ENCODE measurements around the gene TRIM10. TPM values are rescaled to one million over a fixed set of nuclear protein-coding genes. Genes with fewer than 3 reads are reported as not detected.

Gene TRIM10
- polyA plus RNA-seq, 2 donors: not detected

GRCh38 chr6:30154709-30155519 lies 6.1 kb downstream of the TRIM10 start:
- H3K4me1 ChIP-seq (ENCODE audit: control insufficient read depth in 2 of 2, insufficient read depth in 2 of 2, low read length in 1 of 2): no peaks in the 10 kb centered on the region
- H3K4me3 ChIP-seq (ENCODE audit: low read depth in 1 of 2, low read length in 2 of 2): no peak overlapping the region
- no peaks in the 10 kb centered on the region for H3K36me3 ChIP-seq (ENCODE audit: control insufficient read depth in 2 of 2, insufficient read depth in 2 of 2, low read length in 1 of 2)
- no peak overlapping the region for H3K27ac ChIP-seq (ENCODE audit: low read depth in 2 of 2, low read length in 1 of 2)
- no peaks in the 10 kb centered on the region for H3K27me3 ChIP-seq (ENCODE audit: control insufficient read depth in 1 of 2, insufficient read depth in 2 of 2, low read length in 2 of 2)
- WGBS, 2 donors: 50 to 58% methylated on average over 12 of the region's 12 CpGs
- H3K9me3 ChIP-seq (ENCODE audit: control insufficient read depth in 2 of 2, insufficient read depth in 1 of 2, low read depth in 1 of 2, low read length in 1 of 2): no peaks in the 10 kb centered on the region

- no peak overlapping the region for H3K4me3 ChIP-seq (ENCODE audit: low read depth in 1 of 2, low read length in 2 of 2)
- H3K36me3 ChIP-seq (ENCODE audit: control insufficient read depth in 2 of 2, insufficient read depth in 2 of 2, low read length in 1 of 2): no peaks in the 10 kb centered on the region
- H3K9me3 ChIP-seq (ENCODE audit: control insufficient read depth in 2 of 2, insufficient read depth in 1 of 2, low read depth in 1 of 2, low read length in 1 of 2): no peaks in the 10 kb centered on the region
- no peaks in the 10 kb centered on the region for H3K27me3 ChIP-seq (ENCODE audit: control insufficient read depth in 1 of 2, insufficient read depth in 2 of 2, low read length in 2 of 2)
- WGBS, 2 donors: 84 to 87% methylated on average over 17 of the region's 17 CpGs
- H3K27ac ChIP-seq (ENCODE audit: low read depth in 2 of 2, low read length in 1 of 2): no peak overlapping the region
- H3K4me1 ChIP-seq (ENCODE audit: control insufficient read depth in 2 of 2, insufficient read depth in 2 of 2, low read length in 1 of 2): no peaks in the 10 kb centered on the region
Measured at GRCh38 chr6:30154061-30154460, 7.0 kb downstream of the TRIM10 start.

GRCh38 chr6:30152910-30153610 lies 8.0 kb downstream of the TRIM10 start:
- H3K27me3 ChIP-seq (ENCODE audit: control insufficient read depth in 1 of 2, insufficient read depth in 2 of 2, low read length in 2 of 2): no peaks in the 10 kb centered on the region
- H3K9me3 ChIP-seq (ENCODE audit: control insufficient read depth in 2 of 2, insufficient read depth in 1 of 2, low read depth in 1 of 2, low read length in 1 of 2): no peaks in the 10 kb centered on the region
- H3K4me1 ChIP-seq (ENCODE audit: control insufficient read depth in 2 of 2, insufficient read depth in 2 of 2, low read length in 1 of 2): no peaks in the 10 kb centered on the region
- no peak overlapping the region for H3K4me3 ChIP-seq (ENCODE audit: low read depth in 1 of 2, low read length in 2 of 2)
- H3K27ac ChIP-seq (ENCODE audit: low read depth in 2 of 2, low read length in 1 of 2): no peak overlapping the region
- WGBS, 2 donors: 70 to 85% methylated on average over 3 of the region's 3 CpGs
- H3K36me3 ChIP-seq (ENCODE audit: control insufficient read depth in 2 of 2, insufficient read depth in 2 of 2, low read length in 1 of 2): no peaks in the 10 kb centered on the region

GRCh38 chr6:30152016-30152673 lies 8.9 kb downstream of the TRIM10 start:
- no peak overlapping the region for H3K4me3 ChIP-seq (ENCODE audit: low read depth in 1 of 2, low read length in 2 of 2)
- no peaks in the 10 kb centered on the region for H3K36me3 ChIP-seq (ENCODE audit: control insufficient read depth in 2 of 2, insufficient read depth in 2 of 2, low read length in 1 of 2)
- no peaks in the 10 kb centered on the region for H3K9me3 ChIP-seq (ENCODE audit: control insufficient read depth in 2 of 2, insufficient read depth in 1 of 2, low read depth in 1 of 2, low read length in 1 of 2)
- 59 to 61% methylated on average over 4 of the region's 4 CpGs for WGBS, 2 donors
- no peaks in the 10 kb centered on the region for H3K27me3 ChIP-seq (ENCODE audit: control insufficient read depth in 1 of 2, insufficient read depth in 2 of 2, low read length in 2 of 2)
- no peaks in the 10 kb centered on the region for H3K4me1 ChIP-seq (ENCODE audit: control insufficient read depth in 2 of 2, insufficient read depth in 2 of 2, low read length in 1 of 2)
- no peak overlapping the region for H3K27ac ChIP-seq (ENCODE audit: low read depth in 2 of 2, low read length in 1 of 2)

- Histone ChIP-seq H3K27ac (ENCODE audit: low read depth in 2 of 2, low read length in 1 of 2) (no peak overlapping the region), H3K27me3 (ENCODE audit: control insufficient read depth in 1 of 2, insufficient read depth in 2 of 2, low read length in 2 of 2) (no peaks in the 10 kb centered on the region), H3K4me3 (ENCODE audit: low read depth in 1 of 2, low read length in 2 of 2) (no peak overlapping the region), H3K4me1 (ENCODE audit: control insufficient read depth in 2 of 2, insufficient read depth in 2 of 2, low read length in 1 of 2) (no peaks in the 10 kb centered on the region), H3K36me3 (ENCODE audit: control insufficient read depth in 2 of 2, insufficient read depth in 2 of 2, low read length in 1 of 2) (no peaks in the 10 kb centered on the region), H3K9me3 (ENCODE audit: control insufficient read depth in 2 of 2, insufficient read depth in 1 of 2, low read depth in 1 of 2, low read length in 1 of 2) (no peaks in the 10 kb centered on the region)
- WGBS, 2 donors: 56 to 63% methylated on average over 3 of the region's 3 CpGs
Measured at GRCh38 chr6:30151580-30151979, 9.4 kb downstream of the TRIM10 start.

- 82 to 85% methylated on average over 10 of the region's 10 CpGs for WGBS, 2 donors
- Histone ChIP-seq H3K27ac (ENCODE audit: low read depth in 2 of 2, low read length in 1 of 2) (no peak overlapping the region), H3K4me1 (ENCODE audit: control insufficient read depth in 2 of 2, insufficient read depth in 2 of 2, low read length in 1 of 2) (no peaks in the 10 kb centered on the region), H3K9me3 (ENCODE audit: control insufficient read depth in 2 of 2, insufficient read depth in 1 of 2, low read depth in 1 of 2, low read length in 1 of 2) (no peaks in the 10 kb centered on the region), H3K4me3 (ENCODE audit: low read depth in 1 of 2, low read length in 2 of 2) (no peak overlapping the region), H3K27me3 (ENCODE audit: control insufficient read depth in 1 of 2, insufficient read depth in 2 of 2, low read length in 2 of 2) (no peaks in the 10 kb centered on the region), H3K36me3 (ENCODE audit: control insufficient read depth in 2 of 2, insufficient read depth in 2 of 2, low read length in 1 of 2) (no peaks in the 10 kb centered on the region)
Measured at GRCh38 chr6:30150671-30151395, 10.2 kb downstream of the TRIM10 start.

- no peaks in the 10 kb centered on the region for H3K36me3 ChIP-seq (ENCODE audit: control insufficient read depth in 2 of 2, insufficient read depth in 2 of 2, low read length in 1 of 2)
- no peaks in the 10 kb centered on the region for H3K4me1 ChIP-seq (ENCODE audit: control insufficient read depth in 2 of 2, insufficient read depth in 2 of 2, low read length in 1 of 2)
- H3K4me3 ChIP-seq (ENCODE audit: low read depth in 1 of 2, low read length in 2 of 2): no peak overlapping the region
- H3K27ac ChIP-seq (ENCODE audit: low read depth in 2 of 2, low read length in 1 of 2): no peak overlapping the region
- no peaks in the 10 kb centered on the region for H3K27me3 ChIP-seq (ENCODE audit: control insufficient read depth in 1 of 2, insufficient read depth in 2 of 2, low read length in 2 of 2)
- no peaks in the 10 kb centered on the region for H3K9me3 ChIP-seq (ENCODE audit: control insufficient read depth in 2 of 2, insufficient read depth in 1 of 2, low read depth in 1 of 2, low read length in 1 of 2)
- 67 to 70% methylated on average over 7 of the region's 7 CpGs for WGBS, 2 donors
Measured at GRCh38 chr6:30149858-30150550, 11.0 kb downstream of the TRIM10 start.

GRCh38 chr6:30149234-30149633 lies 11.8 kb downstream of the TRIM10 start:
- no peaks in the 10 kb centered on the region for H3K27me3 ChIP-seq (ENCODE audit: control insufficient read depth in 1 of 2, insufficient read depth in 2 of 2, low read length in 2 of 2)
- no peak overlapping the region for H3K27ac ChIP-seq (ENCODE audit: low read depth in 2 of 2, low read length in 1 of 2)
- no peak overlapping the region for H3K4me3 ChIP-seq (ENCODE audit: low read depth in 1 of 2, low read length in 2 of 2)
- no peaks in the 10 kb centered on the region for H3K9me3 ChIP-seq (ENCODE audit: control insufficient read depth in 2 of 2, insufficient read depth in 1 of 2, low read depth in 1 of 2, low read length in 1 of 2)
- no peaks in the 10 kb centered on the region for H3K36me3 ChIP-seq (ENCODE audit: control insufficient read depth in 2 of 2, insufficient read depth in 2 of 2, low read length in 1 of 2)
- H3K4me1 ChIP-seq (ENCODE audit: control insufficient read depth in 2 of 2, insufficient read depth in 2 of 2, low read length in 1 of 2): no peaks in the 10 kb centered on the region
- 58 to 61% methylated on average over 3 of the region's 3 CpGs for WGBS, 2 donors

- Histone ChIP-seq H3K4me1 (ENCODE audit: control insufficient read depth in 2 of 2, insufficient read depth in 2 of 2, low read length in 1 of 2) (no peaks in the 10 kb centered on the region), H3K27ac (ENCODE audit: low read depth in 2 of 2, low read length in 1 of 2) (no peak overlapping the region), H3K27me3 (ENCODE audit: control insufficient read depth in 1 of 2, insufficient read depth in 2 of 2, low read length in 2 of 2) (no peaks in the 10 kb centered on the region), H3K4me3 (ENCODE audit: low read depth in 1 of 2, low read length in 2 of 2) (no peak overlapping the region), H3K36me3 (ENCODE audit: control insufficient read depth in 2 of 2, insufficient read depth in 2 of 2, low read length in 1 of 2) (no peaks in the 10 kb centered on the region), H3K9me3 (ENCODE audit: control insufficient read depth in 2 of 2, insufficient read depth in 1 of 2, low read depth in 1 of 2, low read length in 1 of 2) (no peaks in the 10 kb centered on the region)
- 74 to 83% methylated on average over 3 of the region's 3 CpGs for WGBS, 2 donors
Measured at GRCh38 chr6:30147096-30147495, 13.9 kb downstream of the TRIM10 start.
